ENCODE measurements around the gene LARGE1. TPM values are rescaled to one million over a fixed set of nuclear protein-coding genes. Genes with fewer than 3 reads are reported as not detected.

The LARGE1 gene
- total RNA-seq, 1 donor from 2014 or later: 0.47 TPM

GRCh38 chr22:33903012-33903411 lies 17.3 kb downstream of the LARGE1 start:
- Mint-ChIP-seq H3K4me3 (no peak overlapping the region), H3K27ac (no peak overlapping the region), H3K9me3 (peaks cover 6% of the 10 kb centered on the region), H3K27me3 (no peaks in the 10 kb centered on the region), H3K36me3 (ENCODE audit: low read depth) (no peaks in the 10 kb centered on the region), H3K4me1 (no peaks in the 10 kb centered on the region)
- DNase-seq: no peak
- intact Hi-C loops (cut with micrococcal nuclease): no loop called here

- Mint-ChIP-seq H3K27ac (no peak overlapping the region), H3K9me3 (peaks cover 6% of the 10 kb centered on the region), H3K36me3 (ENCODE audit: low read depth) (no peaks in the 10 kb centered on the region), H3K4me3 (no peak overlapping the region), H3K4me1 (no peaks in the 10 kb centered on the region), H3K27me3 (no peaks in the 10 kb centered on the region)
- DNase-seq: no peak
- intact Hi-C loops (cut with micrococcal nuclease): no loop called here
These were observed 18.2 kb downstream of the LARGE1 start for GRCh38 chr22:33902073-33902472.

DNA sequence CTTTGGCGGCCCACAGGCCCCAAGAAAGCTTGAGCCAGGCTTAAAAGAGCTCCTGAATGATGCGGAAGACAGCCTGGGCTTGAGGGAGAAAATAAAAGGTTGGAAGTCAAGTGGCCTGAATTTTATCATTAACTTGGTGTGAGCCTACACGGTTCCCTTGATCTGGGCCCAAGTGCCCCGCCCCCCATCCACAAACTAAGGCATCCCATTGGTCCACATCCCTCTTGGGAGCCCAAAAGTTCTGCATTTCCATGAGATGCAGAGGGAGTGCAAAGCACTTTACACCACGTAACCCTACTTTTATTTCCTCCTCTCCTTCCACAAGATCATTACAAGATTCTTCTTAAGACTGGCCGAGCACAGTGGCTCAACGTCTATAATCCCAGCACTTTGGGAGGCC lies 22.2 kb downstream of the LARGE1 start:
- intact Hi-C loops (cut with micrococcal nuclease): no loop called here
- no peak overlapping the region for H3K4me3 Mint-ChIP-seq

DNA sequence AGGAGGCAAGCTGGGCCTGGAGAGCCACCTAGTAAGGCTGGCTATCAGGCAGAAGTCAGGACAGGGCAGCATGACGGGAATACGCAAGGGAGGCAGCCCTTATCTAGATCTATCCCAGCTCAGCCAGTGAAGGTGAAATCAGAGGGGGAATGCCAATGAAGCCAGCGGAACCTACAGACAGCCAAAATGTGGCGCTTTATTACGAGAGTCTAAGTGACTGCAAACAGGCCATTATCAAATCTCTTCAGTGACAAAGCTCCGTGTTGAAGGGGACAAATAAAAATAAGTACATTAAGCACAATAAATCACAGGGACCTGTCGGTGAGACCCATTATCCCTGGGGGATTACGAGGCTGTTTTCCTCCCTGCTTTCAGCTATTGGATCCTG lies 22.8 kb downstream of the LARGE1 start:
- intact Hi-C loops (cut with micrococcal nuclease): no loop called here
- H3K36me3 Mint-ChIP-seq (ENCODE audit: low read depth): no peaks in the 10 kb centered on the region
- H3K9me3 Mint-ChIP-seq: peaks cover 7% of the 10 kb centered on the region
- no peak for DNase-seq
- H3K27ac Mint-ChIP-seq: no peak overlapping the region
- no peaks in the 10 kb centered on the region for H3K4me1 Mint-ChIP-seq
- H3K27me3 Mint-ChIP-seq: no peaks in the 10 kb centered on the region
- no peak overlapping the region for H3K4me3 Mint-ChIP-seq

More for the DNA sequence above, 22.2 kb downstream of the LARGE1 start:
- no peak overlapping the region for H3K27ac Mint-ChIP-seq
- H3K4me1 Mint-ChIP-seq: no peaks in the 10 kb centered on the region
- H3K36me3 Mint-ChIP-seq (ENCODE audit: low read depth): no peaks in the 10 kb centered on the region
- no peak for DNase-seq
- peaks cover 9% of the 10 kb centered on the region for H3K9me3 Mint-ChIP-seq
- H3K27me3 Mint-ChIP-seq: no peaks in the 10 kb centered on the region

- no peak overlapping the region for H3K4me3 Mint-ChIP-seq
- intact Hi-C loops (cut with micrococcal nuclease): no loop called here
- no peaks in the 10 kb centered on the region for H3K36me3 Mint-ChIP-seq (ENCODE audit: low read depth)
- no peaks in the 10 kb centered on the region for H3K4me1 Mint-ChIP-seq
- H3K9me3 Mint-ChIP-seq: peaks cover 3% of the 10 kb centered on the region
- DNase-seq: no peak
- H3K27me3 Mint-ChIP-seq: no peaks in the 10 kb centered on the region
- no peak overlapping the region for H3K27ac Mint-ChIP-seq
These were observed 23.5 kb downstream of the LARGE1 start for GRCh38 chr22:33896575-33897447.

DNA sequence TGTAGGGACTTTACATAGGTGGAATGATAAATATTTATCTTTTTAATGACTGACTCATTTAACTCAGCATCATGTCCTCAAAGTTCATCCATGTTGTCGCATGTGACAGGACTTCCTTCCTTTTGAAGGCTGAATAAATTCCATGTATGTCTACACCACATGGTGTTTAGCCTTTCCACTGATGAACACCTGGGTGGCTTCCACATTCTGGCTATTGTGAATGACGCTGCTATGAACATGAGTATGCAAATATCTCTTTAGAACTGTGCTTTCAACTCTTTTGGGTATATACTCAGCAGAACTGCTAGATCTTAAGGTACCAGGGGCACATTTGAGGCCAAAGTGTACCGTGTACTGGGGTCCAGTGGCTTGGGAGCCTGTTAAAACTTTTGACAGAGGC lies 24.1 kb downstream of the LARGE1 start:
- Mint-ChIP-seq H3K9me3 (peaks cover 3% of the 10 kb centered on the region), H3K36me3 (ENCODE audit: low read depth) (no peaks in the 10 kb centered on the region), H3K4me3 (no peak overlapping the region), H3K27ac (no peak overlapping the region), H3K27me3 (no peaks in the 10 kb centered on the region), H3K4me1 (no peaks in the 10 kb centered on the region)
- intact Hi-C loops (cut with micrococcal nuclease): no loop called here
- no peak for DNase-seq

DNA sequence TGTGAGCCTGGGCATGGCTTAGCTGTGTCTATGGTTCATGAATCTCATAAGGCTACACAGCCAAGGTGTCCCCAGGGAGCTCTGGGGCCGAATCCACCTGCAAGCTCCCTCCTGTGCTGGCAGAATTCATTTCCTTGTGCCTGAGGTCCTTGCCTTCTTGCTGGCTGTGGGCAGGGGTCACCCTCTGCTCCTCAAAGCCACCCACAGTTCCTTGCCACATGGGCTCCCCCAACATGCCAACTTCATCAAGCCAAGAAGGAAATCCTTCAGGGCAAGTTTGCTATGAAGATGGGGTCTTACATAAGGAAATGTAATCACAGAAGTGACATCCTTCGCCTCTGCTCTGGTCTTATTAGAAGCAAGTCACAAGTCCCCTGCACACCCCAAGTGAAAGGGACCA lies 24.8 kb downstream of the LARGE1 start:
- H3K9me3 Mint-ChIP-seq: peaks cover 3% of the 10 kb centered on the region
- H3K27me3 Mint-ChIP-seq: no peaks in the 10 kb centered on the region
- H3K4me3 Mint-ChIP-seq: no peak overlapping the region
- H3K27ac Mint-ChIP-seq: no peak overlapping the region
- DNase-seq: no peak
- no peaks in the 10 kb centered on the region for H3K36me3 Mint-ChIP-seq (ENCODE audit: low read depth)
- intact Hi-C loops (cut with micrococcal nuclease): no loop called here
- no peaks in the 10 kb centered on the region for H3K4me1 Mint-ChIP-seq

- Mint-ChIP-seq H3K4me3 (no peak overlapping the region), H3K36me3 (ENCODE audit: low read depth) (no peaks in the 10 kb centered on the region), H3K27ac (no peak overlapping the region), H3K27me3 (no peaks in the 10 kb centered on the region), H3K9me3 (peaks cover 3% of the 10 kb centered on the region), H3K4me1 (no peaks in the 10 kb centered on the region)
- intact Hi-C loops (cut with micrococcal nuclease): no loop called here
- DNase-seq: no peak
These were observed 25.8 kb downstream of the LARGE1 start for GRCh38 chr22:33894515-33894914.

DNA sequence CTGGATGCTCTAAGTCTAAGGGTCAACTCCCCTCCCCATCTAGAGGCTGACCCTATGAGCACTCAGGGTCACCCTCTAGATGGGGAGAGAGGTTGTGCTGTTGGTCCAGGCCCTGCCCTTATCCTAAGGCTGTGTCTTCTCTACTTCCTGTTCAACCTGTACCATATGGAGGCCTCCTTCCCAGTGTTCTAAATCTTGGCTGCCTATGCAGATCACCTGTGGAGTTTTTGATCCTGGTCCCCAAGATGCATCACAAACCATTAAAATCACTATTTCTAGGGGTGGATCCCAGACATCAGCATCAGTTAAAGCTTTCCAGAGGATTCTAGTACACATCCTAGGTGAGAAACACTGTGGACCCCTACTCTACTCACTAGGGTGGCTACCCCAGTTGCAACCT lies 26.2 kb downstream of the LARGE1 start:
- H3K27me3 Mint-ChIP-seq: no peaks in the 10 kb centered on the region
- DNase-seq: no peak
- H3K9me3 Mint-ChIP-seq: peaks cover 3% of the 10 kb centered on the region
- no peaks in the 10 kb centered on the region for H3K36me3 Mint-ChIP-seq (ENCODE audit: low read depth)
- intact Hi-C loops (cut with micrococcal nuclease): no loop called here
- H3K4me1 Mint-ChIP-seq: no peaks in the 10 kb centered on the region
- H3K27ac Mint-ChIP-seq: no peak overlapping the region
- H3K4me3 Mint-ChIP-seq: no peak overlapping the region

DNA sequence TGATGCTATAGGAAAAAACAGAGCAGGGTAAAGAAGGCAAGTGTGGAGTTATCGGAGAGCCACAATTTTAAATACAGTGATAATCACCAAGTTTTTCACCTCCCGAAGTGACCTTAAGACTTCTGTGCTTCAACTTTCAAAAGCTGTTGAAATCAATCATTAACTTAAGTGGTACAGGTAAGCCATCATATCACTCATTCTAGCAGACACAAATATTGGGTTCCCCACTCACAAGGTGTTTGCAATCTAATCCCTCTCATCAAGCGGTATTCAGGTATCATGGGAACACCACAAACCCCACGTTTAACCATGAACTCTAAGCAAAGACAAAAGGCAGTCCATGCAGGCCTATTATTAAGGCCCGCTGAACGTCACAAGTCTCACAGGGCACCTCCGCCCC lies 26.8 kb downstream of the LARGE1 start:
- H3K27me3 Mint-ChIP-seq: no peaks in the 10 kb centered on the region
- intact Hi-C loops (cut with micrococcal nuclease): no loop called here
- peaks cover 3% of the 10 kb centered on the region for H3K9me3 Mint-ChIP-seq

GRCh38 chr22:33891992-33892391 lies 28.3 kb downstream of the LARGE1 start:
- no peak overlapping the region for H3K27ac Mint-ChIP-seq
- no peak for DNase-seq
- no peaks in the 10 kb centered on the region for H3K36me3 Mint-ChIP-seq (ENCODE audit: low read depth)
- intact Hi-C loops (cut with micrococcal nuclease): no loop called here
- no peak overlapping the region for H3K4me3 Mint-ChIP-seq
- H3K4me1 Mint-ChIP-seq: no peaks in the 10 kb centered on the region
- no peaks in the 10 kb centered on the region for H3K27me3 Mint-ChIP-seq
- H3K9me3 Mint-ChIP-seq: peaks cover 3% of the 10 kb centered on the region

More for the DNA sequence above, 26.8 kb downstream of the LARGE1 start:
- H3K36me3 Mint-ChIP-seq (ENCODE audit: low read depth): no peaks in the 10 kb centered on the region
- no peak overlapping the region for H3K27ac Mint-ChIP-seq
- DNase-seq: no peak
- no peaks in the 10 kb centered on the region for H3K4me1 Mint-ChIP-seq
- no peak overlapping the region for H3K4me3 Mint-ChIP-seq

DNA sequence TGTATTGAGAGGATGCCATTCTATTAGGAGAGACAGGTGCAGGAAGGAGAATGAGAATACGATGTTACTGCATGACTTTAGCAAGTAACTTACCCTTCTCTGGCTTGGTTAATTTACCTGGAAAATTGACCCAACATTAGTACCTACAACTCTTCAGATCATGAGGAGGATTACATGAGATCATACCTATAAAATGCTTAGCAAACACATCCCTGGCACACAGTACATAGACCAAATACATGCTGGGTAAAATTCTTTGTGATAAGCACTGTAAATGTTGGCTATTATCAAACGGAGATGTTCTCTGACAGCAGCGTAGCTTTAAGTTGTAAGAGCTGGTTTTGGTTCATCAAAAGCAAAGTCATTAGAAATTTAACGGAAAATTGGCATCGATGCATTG lies 28.8 kb downstream of the LARGE1 start:
- intact Hi-C loops (cut with micrococcal nuclease): no loop called here
- H3K27ac Mint-ChIP-seq: no peak overlapping the region
- no peak overlapping the region for H3K4me3 Mint-ChIP-seq
- no peaks in the 10 kb centered on the region for H3K27me3 Mint-ChIP-seq
- H3K9me3 Mint-ChIP-seq: peaks cover 3% of the 10 kb centered on the region
- DNase-seq: no peak
- H3K36me3 Mint-ChIP-seq (ENCODE audit: low read depth): no peaks in the 10 kb centered on the region
- H3K4me1 Mint-ChIP-seq: no peaks in the 10 kb centered on the region

DNA sequence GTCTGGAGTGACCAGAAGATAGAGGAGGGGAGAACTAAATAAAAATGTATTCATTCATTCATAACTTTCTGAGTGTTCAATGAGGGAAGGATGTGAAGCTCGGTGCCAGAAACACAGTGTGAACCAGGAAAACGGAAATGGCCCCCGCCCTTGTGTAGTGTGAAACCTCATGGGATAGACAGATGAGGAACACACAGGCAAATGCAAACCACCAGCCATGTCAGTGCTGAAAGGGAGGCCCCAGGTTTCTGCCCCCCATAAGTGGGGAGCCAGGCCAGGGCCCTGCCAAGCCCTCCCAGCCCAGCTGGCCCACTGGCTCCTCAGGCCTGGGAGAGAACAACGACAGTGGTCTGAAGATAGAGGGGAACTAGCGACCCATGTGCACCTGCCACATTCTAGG lies 30.5 kb downstream of the LARGE1 start:
- H3K27ac Mint-ChIP-seq: no peak overlapping the region
- intact Hi-C loops (cut with micrococcal nuclease): no loop called here
- no peaks in the 10 kb centered on the region for H3K36me3 Mint-ChIP-seq (ENCODE audit: low read depth)
- no peaks in the 10 kb centered on the region for H3K9me3 Mint-ChIP-seq
- no peaks in the 10 kb centered on the region for H3K4me1 Mint-ChIP-seq
- DNase-seq: no peak
- no peaks in the 10 kb centered on the region for H3K27me3 Mint-ChIP-seq
- no peak overlapping the region for H3K4me3 Mint-ChIP-seq

GRCh38 chr22:33888821-33889220 lies 31.5 kb downstream of the LARGE1 start:
- H3K4me1 Mint-ChIP-seq: no peaks in the 10 kb centered on the region
- H3K9me3 Mint-ChIP-seq: no peaks in the 10 kb centered on the region
- no peak overlapping the region for H3K27ac Mint-ChIP-seq
- no peaks in the 10 kb centered on the region for H3K27me3 Mint-ChIP-seq
- H3K4me3 Mint-ChIP-seq: no peak overlapping the region
- H3K36me3 Mint-ChIP-seq (ENCODE audit: low read depth): no peaks in the 10 kb centered on the region
- intact Hi-C loops (cut with micrococcal nuclease): no loop called here
- DNase-seq: no peak

- intact Hi-C loops (cut with micrococcal nuclease): no loop called here
- no peaks in the 10 kb centered on the region for H3K4me1 Mint-ChIP-seq
- H3K27me3 Mint-ChIP-seq: no peaks in the 10 kb centered on the region
- no peak for DNase-seq
- no peaks in the 10 kb centered on the region for H3K9me3 Mint-ChIP-seq
- H3K4me3 Mint-ChIP-seq: no peak overlapping the region
- H3K36me3 Mint-ChIP-seq (ENCODE audit: low read depth): no peaks in the 10 kb centered on the region
- no peak overlapping the region for H3K27ac Mint-ChIP-seq
These were observed 33.1 kb downstream of the LARGE1 start for GRCh38 chr22:33887173-33887572.
